ENCODE data around the gene FBL.

Gene FBL

DNA sequence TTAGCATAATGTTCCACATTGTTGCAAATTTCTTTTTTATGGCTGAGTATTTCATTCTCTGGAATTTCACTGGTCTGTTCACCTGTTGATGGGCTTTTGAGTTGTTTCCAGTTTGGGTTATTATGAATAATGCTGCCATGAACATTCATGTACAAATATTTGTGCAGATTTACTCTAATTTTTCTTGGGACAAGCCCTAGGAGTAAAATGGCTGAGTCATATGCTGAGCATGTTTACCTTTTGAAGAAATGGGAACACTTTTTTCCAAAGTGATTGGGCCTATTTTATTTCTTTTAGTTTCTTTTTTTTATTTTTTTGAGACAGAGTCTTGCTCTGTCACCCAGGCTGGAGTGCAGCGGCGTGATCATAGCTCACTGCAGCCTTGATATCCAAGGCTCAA lies 4.7 kb upstream of the FBL start:
- Histone ChIP-seq H3K9ac (no peak overlapping the region), H3K4me1 (peaks cover 9% of the 10 kb centered on the region), H3K4me2 (no peak overlapping the region), H4K20me1 (0 out of 2 replicates have a peak, but pooled peaks cover under 1% of the 10 kb centered on the region), H3K4me3 (no peak overlapping the region), H3K36me3 (no peaks in the 10 kb centered on the region), H3K27me3 (no peaks in the 10 kb centered on the region), H3K27ac (no peak overlapping the region), H3K9me3 (no peaks in the 10 kb centered on the region)
- no peak for TF ChIP-seq Cebpa-rat (IDR thresholded peaks at IDR 0.05)

DNA sequence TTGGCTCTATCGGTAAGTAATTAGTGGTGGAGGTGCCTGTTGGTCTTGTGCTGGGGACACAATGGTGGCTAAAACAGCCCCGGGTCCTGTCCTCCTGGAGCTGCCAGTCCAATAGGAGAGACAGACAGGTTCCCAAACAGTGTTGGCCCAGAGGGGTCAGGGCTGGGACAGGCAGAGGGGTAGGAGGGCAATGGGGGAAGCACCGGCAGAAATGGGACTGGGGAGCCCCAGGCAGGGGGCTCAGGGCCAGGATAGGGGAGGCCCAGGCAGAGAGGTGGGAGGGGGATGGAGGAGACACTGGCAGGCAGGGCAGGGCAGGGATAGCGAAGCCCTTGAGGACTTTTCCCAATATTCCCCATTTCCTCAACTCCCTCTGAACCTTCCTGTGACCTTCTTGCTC lies 2.2 kb upstream of the FBL start:
- H3K4me3 ChIP-seq, result no peak overlapping the region

DNA sequence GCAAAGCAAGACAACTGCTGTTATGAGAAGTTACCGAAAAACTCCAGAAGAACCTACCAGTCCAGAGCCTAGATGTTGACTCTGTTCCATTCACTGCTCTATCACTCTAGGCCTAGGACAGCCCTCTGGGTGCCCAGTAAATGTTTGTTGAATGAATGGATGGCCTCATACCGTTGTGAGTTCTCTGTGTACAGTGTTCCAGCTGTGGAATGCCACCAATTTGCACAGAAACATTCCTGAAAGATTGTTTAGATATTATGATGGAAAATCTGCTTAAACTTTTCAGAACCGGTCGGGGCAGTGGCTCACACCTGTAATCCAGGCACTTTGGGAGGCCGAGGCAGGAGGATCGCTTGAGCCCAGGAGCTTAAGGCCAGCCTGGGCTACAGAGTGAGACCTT lies 1.3 kb upstream of the FBL start:
- H4K20me1 ChIP-seq, result peaks cover 34% of the 10 kb centered on the region
- no peaks in the 10 kb centered on the region for H3K9me3 ChIP-seq
- no peak overlapping the region for H3K4me2 ChIP-seq
- H3K36me3 ChIP-seq, result no peaks in the 10 kb centered on the region
- no peak overlapping the region for H3K27ac ChIP-seq
- no peak overlapping the region for H3K4me3 ChIP-seq
- TF ChIP-seq Cebpa-rat (IDR thresholded peaks at IDR 0.05), result no peak
- no peak overlapping the region for H3K9ac ChIP-seq
- H3K27me3 ChIP-seq, result no peaks in the 10 kb centered on the region
- H3K4me1 ChIP-seq, result peaks cover 39% of the 10 kb centered on the region

More for the DNA sequence above, 2.2 kb upstream of the FBL start:
- Histone ChIP-seq H3K4me1 (peaks cover 30% of the 10 kb centered on the region), H3K4me2 (no peak overlapping the region), H3K9ac (no peak overlapping the region), H3K36me3 (no peaks in the 10 kb centered on the region), H4K20me1 (peaks cover 25% of the 10 kb centered on the region), H3K27ac (no peak overlapping the region), H3K27me3 (no peaks in the 10 kb centered on the region), H3K9me3 (no peaks in the 10 kb centered on the region)
- no peak for TF ChIP-seq Cebpa-rat (IDR thresholded peaks at IDR 0.05)

DNA sequence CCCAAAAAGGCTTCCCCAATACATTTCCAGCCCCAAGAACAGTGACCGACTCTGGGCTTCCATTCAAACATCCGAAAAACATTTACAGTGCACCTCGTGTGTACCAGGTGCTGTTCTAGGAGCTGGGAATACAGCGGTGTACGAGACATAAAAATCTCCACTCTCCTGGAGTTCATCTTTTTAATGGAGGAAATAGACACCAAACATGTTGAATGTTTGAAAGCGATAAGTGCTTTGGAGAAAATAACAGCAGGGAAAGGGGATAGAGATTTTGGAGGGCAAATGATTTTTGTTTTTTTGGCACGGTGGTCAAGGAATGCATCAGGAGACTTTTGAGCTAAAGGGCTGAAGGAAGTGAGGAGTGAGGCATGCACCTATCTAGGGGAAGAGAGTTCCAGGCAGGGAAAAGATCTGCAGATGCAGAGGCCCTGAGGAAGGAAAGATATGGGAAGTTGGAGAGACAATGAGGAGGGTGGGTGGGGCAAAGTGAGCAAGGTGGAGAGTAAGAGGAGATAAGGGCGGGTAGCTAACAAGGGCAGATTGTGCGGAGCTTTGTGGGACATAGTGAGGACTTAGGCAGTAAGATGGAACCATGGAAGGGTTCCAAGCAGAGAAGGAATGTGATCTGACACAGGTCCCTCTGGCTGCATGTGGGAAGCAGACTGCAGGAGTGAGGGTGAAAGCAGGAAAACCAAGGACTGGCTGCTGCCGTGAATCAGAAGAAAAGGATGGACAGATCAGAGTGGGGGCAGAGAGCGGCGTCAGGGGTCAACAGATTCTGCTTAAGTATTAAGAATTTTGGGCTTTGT lies 703 bp upstream of the FBL start:
- no peaks in the 10 kb centered on the region for H3K36me3 ChIP-seq
- H3K4me2 ChIP-seq, result peak overlapping the region; percentile 92
- no peak for TF ChIP-seq Cebpa-rat (IDR thresholded peaks at IDR 0.05)
- H3K9ac ChIP-seq, result peak overlapping the region; percentile 92
- peak overlapping the region; percentile 87 for H3K4me3 ChIP-seq
- H3K4me1 ChIP-seq, result peaks cover 45% of the 10 kb centered on the region
- H3K27me3 ChIP-seq, result no peaks in the 10 kb centered on the region
- H3K9me3 ChIP-seq, result no peaks in the 10 kb centered on the region
- H3K27ac ChIP-seq, result peak overlapping the region; percentile 83
- peaks cover 40% of the 10 kb centered on the region for H4K20me1 ChIP-seq

DNA sequence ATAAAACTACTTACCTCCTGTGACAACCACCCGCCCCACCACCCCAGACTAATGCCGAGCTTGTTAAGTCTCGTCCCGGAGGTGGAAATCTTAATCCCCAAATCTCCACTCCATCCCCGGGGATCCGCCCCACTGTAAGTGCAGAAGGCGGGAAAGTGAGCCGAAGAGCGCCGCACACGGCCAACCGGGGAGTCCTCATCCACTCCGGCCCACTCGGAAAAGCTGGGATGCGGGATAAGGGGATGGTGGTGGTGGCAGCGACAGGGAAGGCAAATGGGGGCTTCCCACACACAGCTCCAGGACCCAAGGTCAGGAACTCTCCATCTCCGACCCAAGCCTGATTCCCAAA lies 621 bp downstream of the FBL start:
- Histone ChIP-seq H3K4me1 (peaks cover 47% of the 10 kb centered on the region), H3K9ac (peak overlapping the region; percentile 92), H3K4me2 (peak overlapping the region; percentile 92), H3K27ac (peak overlapping the region; percentile 83), H3K27me3 (no peaks in the 10 kb centered on the region), H4K20me1 (peaks cover 53% of the 10 kb centered on the region), H3K4me3 (peak overlapping the region; percentile 87), H3K9me3 (no peaks in the 10 kb centered on the region), H3K36me3 (peaks cover 8% of the 10 kb centered on the region)
- no peak for TF ChIP-seq Cebpa-rat (IDR thresholded peaks at IDR 0.05)

DNA sequence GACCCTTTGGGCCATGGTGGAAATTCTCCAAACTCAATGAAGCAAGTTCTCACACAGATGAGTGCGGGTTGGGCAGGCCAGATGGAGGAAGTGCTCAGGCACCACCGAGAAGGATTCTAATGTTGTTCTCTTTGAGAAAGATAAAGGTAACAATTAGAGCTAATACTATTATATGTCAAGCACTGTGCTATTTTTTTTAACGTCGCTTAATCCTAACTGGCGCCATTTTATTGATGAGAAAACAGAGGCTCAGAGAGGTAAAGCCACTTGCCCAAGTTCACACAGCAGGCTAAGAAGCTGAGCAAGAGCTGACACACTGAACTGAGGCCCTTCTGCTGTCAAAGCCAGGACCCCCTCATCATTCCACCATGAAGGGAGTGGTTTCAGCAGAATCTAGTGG lies 1.0 kb downstream of the FBL start:
- H3K27me3 ChIP-seq, result no peaks in the 10 kb centered on the region
- H3K4me1 ChIP-seq, result peaks cover 47% of the 10 kb centered on the region
- peaks cover 57% of the 10 kb centered on the region for H4K20me1 ChIP-seq
- peak overlapping the region; percentile 92 for H3K4me2 ChIP-seq
- H3K36me3 ChIP-seq, result peaks cover 12% of the 10 kb centered on the region
- no peaks in the 10 kb centered on the region for H3K9me3 ChIP-seq
- peak overlapping the region; percentile 83; the same call in 1 of the 2 replicates for H3K27ac ChIP-seq
- peak overlapping the region; percentile 92 for H3K9ac ChIP-seq
- peak overlapping the region; percentile 87 for H3K4me3 ChIP-seq
- TF ChIP-seq Cebpa-rat (IDR thresholded peaks at IDR 0.05), result no peak

DNA sequence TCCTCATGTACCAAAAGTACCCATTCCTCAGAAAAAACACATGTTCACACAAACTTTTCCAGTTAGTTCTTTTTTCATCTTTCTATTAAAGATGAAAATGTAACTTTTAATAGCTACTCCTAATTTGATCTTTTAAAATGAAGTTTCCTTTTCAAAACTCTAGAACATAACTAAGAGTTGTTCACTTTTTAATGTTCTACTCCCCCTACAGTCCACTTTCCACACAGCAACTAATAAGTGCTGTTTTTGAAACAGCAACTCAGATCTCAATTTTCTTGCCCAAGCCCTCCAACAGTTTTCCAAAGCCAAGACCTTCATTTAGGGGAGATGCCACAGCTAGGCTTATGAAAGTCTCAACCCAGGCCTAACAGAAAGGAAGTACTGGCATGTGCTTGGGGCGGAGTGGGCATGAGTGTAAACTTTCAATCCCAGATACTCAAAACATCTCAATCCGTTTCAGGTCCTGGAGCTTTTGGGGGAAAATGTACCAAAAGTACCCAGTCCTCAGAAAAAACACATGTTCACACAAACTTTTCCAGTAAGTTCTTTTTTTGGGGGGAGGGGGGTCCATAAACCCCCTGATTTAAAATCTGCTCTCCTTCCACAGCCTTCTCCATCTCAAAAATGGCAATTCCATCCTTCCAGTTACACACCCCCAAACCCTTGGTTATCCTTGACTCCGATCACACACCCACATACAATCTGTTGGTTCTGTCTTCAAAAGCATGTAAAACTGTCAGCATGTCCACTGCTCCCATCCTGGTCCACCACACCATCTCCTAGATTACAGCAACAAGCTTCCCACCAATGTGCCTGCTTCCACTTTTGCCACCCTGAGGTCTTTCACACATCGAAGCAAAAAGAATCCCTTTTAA lies 2.0 kb downstream of the FBL start:
- peak overlapping the region; percentile 92 for H3K9ac ChIP-seq
- H3K4me1 ChIP-seq, result peaks cover 47% of the 10 kb centered on the region
- H3K4me2 ChIP-seq, result peak overlapping the region; percentile 92
- no peaks in the 10 kb centered on the region for H3K27me3 ChIP-seq
- H3K36me3 ChIP-seq, result peaks cover 22% of the 10 kb centered on the region
- H3K9me3 ChIP-seq, result no peaks in the 10 kb centered on the region
- no peak for TF ChIP-seq Cebpa-rat (IDR thresholded peaks at IDR 0.05)
- H3K4me3 ChIP-seq, result peak overlapping the region; percentile 87
- H3K27ac ChIP-seq, result no peak overlapping the region
- H4K20me1 ChIP-seq, result peaks cover 67% of the 10 kb centered on the region

DNA sequence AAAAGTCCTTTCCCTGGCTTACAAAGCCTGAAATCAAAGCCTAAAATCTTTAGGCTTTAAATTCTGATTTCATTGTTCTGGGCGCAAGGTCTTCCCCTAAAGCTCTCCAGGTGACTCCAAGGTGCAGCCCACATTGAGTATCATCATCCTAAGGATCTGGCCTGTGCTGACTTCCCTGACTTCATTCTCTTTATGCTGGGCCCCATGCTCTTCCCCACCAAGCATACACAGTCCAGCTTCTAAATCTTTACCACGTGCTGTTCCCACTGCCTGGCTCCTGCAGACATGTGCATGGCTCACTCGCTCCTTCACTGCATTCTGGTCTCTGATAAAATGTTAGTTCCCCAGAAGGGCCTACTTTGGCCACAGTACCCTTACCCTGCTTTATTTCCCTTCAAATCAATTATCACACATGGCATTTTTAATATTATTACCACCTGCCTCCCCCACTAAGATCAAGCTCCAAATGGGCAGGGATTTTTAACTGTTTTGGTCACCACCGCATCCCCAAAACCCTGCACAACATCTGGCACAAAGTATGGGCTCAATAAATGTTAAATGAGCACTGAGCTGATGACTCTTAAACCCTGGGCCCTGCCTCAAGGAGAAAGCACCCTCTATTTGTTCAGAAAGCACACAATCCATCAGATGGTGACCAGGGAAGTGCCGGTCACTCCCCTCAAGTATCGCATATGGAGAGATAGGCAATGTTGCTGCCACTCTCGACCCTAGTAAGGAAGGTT lies 3.3 kb downstream of the FBL start:
- Histone ChIP-seq H3K4me1 (peaks cover 47% of the 10 kb centered on the region), H3K36me3 (peaks cover 35% of the 10 kb centered on the region), H3K4me3 (no peak overlapping the region), H4K20me1 (peaks cover 80% of the 10 kb centered on the region), H3K9me3 (no peaks in the 10 kb centered on the region), H3K27me3 (no peaks in the 10 kb centered on the region), H3K4me2 (peak overlapping the region; percentile 92), H3K27ac (no peak overlapping the region), H3K9ac (no peak overlapping the region)
- no peak for TF ChIP-seq Cebpa-rat (IDR thresholded peaks at IDR 0.05)

DNA sequence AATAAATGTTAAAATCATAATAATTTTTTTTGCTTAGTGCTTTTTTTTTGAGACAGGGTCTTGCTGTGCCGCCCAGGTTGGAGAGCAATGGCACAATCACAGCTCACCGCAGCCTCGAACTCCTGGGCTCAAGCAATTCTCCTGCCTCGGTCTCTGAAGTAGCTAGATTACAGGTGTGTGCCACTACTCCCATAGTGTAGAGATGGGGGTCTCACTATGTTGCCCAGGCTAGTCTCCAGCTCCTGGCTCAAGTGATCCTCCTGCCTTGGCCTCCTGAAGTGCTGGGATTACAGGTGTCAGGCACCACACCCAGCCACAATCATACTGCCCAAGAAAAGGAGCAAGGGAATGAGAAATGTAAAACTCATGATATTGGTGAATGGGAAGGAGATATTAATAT lies 5.1 kb downstream of the FBL start:
- Histone ChIP-seq H3K27ac (no peak overlapping the region), H3K9me3 (no peaks in the 10 kb centered on the region), H3K4me3 (no peak overlapping the region), H4K20me1 (peaks cover 98% of the 10 kb centered on the region), H3K9ac (no peak overlapping the region), H3K36me3 (peaks cover 53% of the 10 kb centered on the region), H3K4me2 (no peak overlapping the region), H3K4me1 (peaks cover 38% of the 10 kb centered on the region), H3K27me3 (no peaks in the 10 kb centered on the region)
- TF ChIP-seq Cebpa-rat (IDR thresholded peaks at IDR 0.05), result no peak
